K562 (cell line): ENCODE measurements around the gene RTP5. TPM values are rescaled to one million over a fixed set of nuclear protein-coding genes. Genes with fewer than 3 reads are reported as not detected.

Experiments used
- BCOR ChIP-seq: fragments of 450-650 bp; IDR thresholded peaks from 2 replicates; pipeline ENCODE4 v1.6.1; 2016
- E2F4 ChIP-seq: sonication (generic); formaldehyde crosslinking; IDR thresholded peaks from 2 replicates; pipeline ENCODE4 v1.8.0; 2022; ENCODE audit warnings: mild to moderate bottlenecking, low read depth, missing genetic modification reagents
- E2F6 ChIP-seq, 2 experiments: IDR thresholded peaks; 2 replicates each; pipeline ENCODE4 v1.6.1; 2011; ENCODE audit warnings: borderline replicate concordance in 1 of 2, control low read depth in 1 of 2, low read depth in 1 of 2, low read length in 1 of 2, mild to moderate bottlenecking in 1 of 2, mixed read lengths in 1 of 2, moderate library complexity in 1 of 2; ENCODE audit not compliant: insufficient read depth in 1 of 2, insufficient read length in 1 of 2, poor library complexity in 1 of 2, severe bottlenecking in 1 of 2; ENCODE audit errors: extremely low read depth in 1 of 2
- KLF16 ChIP-seq: IDR thresholded peaks from 2 replicates; pipeline ENCODE4 v1.6.1; 2016; ENCODE audit warnings: antibody characterized with exemption
- LEF1 ChIP-seq: fragments of 450-650 bp; IDR thresholded peaks from 2 replicates; pipeline ENCODE4 v1.6.1; 2016; ENCODE audit warnings: mild to moderate bottlenecking
- MCM2 ChIP-seq: fragments of 450-650 bp; IDR thresholded peaks from 2 replicates; pipeline ENCODE4 v1.6.1; 2017; ENCODE audit warnings: low read depth, mild to moderate bottlenecking
- MTF1 ChIP-seq: fragments of 250-450 bp; sonication (Bioruptor Pico); IDR thresholded peaks from 2 replicates; pipeline ENCODE4 v1.9.0; 2021; ENCODE audit warnings: moderate library complexity, mild to moderate bottlenecking, inconsistent platforms, borderline replicate concordance
- PHF8 ChIP-seq: fragments of 200-600 bp; sonication (generic); IDR thresholded peaks from 2 replicates; pipeline ENCODE4 v1.6.1; 2012; ENCODE audit warnings: mixed run types, mild to moderate bottlenecking, inconsistent platforms, low read length, moderate library complexity, borderline replicate concordance
- PRDM10 ChIP-seq: fragments of 450-650 bp; IDR thresholded peaks from 2 replicates; pipeline ENCODE4 v1.6.1; 2018; ENCODE audit not compliant: partially characterized antibody
- RBM14 ChIP-seq: fragments of 200-400 bp; formaldehyde crosslinking; IDR thresholded peaks from 2 replicates; pipeline ENCODE4 v1.6.1; 2018; ENCODE audit warnings: low read depth, mild to moderate bottlenecking, low read length, moderate library complexity, borderline replicate concordance; ENCODE audit not compliant: insufficient read depth
- SIN3B ChIP-seq: fragments of 450-650 bp; IDR thresholded peaks from 2 replicates; pipeline ENCODE4 v1.6.1; 2017; ENCODE audit warnings: low read depth, mild to moderate bottlenecking, moderate library complexity
- STAT6 ChIP-seq: sonication (generic); formaldehyde crosslinking; IDR thresholded peaks from 2 replicates; pipeline ENCODE4 v1.8.1; 2023; ENCODE audit warnings: mild to moderate bottlenecking, missing genetic modification reagents
- TRIM24 ChIP-seq, 2 experiments: fragments of 450-650 bp; IDR thresholded peaks; 2 replicates each; pipeline ENCODE4 v1.6.1; 2016
- XRCC4 ChIP-seq: IDR thresholded peaks from one replicate; pipeline ENCODE4 v1.6.1; 2011; ENCODE audit not compliant: insufficient read depth, insufficient read length; ENCODE audit errors: extremely low read depth
- ZNF134 ChIP-seq: fragments of 250-450 bp; sonication (Bioruptor Pico); conservative IDR thresholded peaks from 2 replicates; pipeline ENCODE4 v1.4.0; 2020
- ZNF431 ChIP-seq: sonication (generic); formaldehyde crosslinking; IDR thresholded peaks from 2 replicates; pipeline ENCODE4 v1.8.0; 2022; ENCODE audit warnings: mild to moderate bottlenecking, missing genetic modification reagents
- polyA plus RNA-seq, 8 experiments: library from polyadenylated mRNA; depleted of rRNA in 4 of 8; stranded (reverse) in 5 of 8; unstranded in 3 of 8; fragments of >200 nt; fragmentation: Nextera tagmentation in 2 of 8; fragmentation: Illumina TruSeq in 1 of 8; extraction: Ambion mirVana in 2 of 8; extraction: Trizol in 1 of 8; gene quantifications; 2 replicates each; pipeline versions ENCODE4 v1.2.1 to v1.2.3, GENCODE V29; 2011 to 2014; ENCODE audit warnings: inconsistent platforms in 1 of 8, missing spikeins in 1 of 8
- total RNA-seq, 7 experiments: library from RNA; depleted of rRNA in 6 of 7; stranded (reverse); fragments of >200 nt in 6 of 7; fragmentation: Illumina TruSeq in 2 of 7; extraction: Trizol in 2 of 7; gene quantifications; 2 replicates each; pipeline versions ENCODE4 v1.2.1 to v1.2.3, GENCODE V29; 2011 to 2021; ENCODE audit warnings: low replicate concordance in 1 of 7
- TF ChIP-seq, protein P1 (sequence below): fragments of 200-800 bp; sonication (Bioruptor generic); IDR thresholded peaks from 2 replicates; pipeline ENCODE4 v1.6.1; 2017; ENCODE audit warnings: missing genetic modification characterization, missing compliant biosample characterization

The RTP5 gene
- total and polyA plus RNA-seq, 9 of the 15 experiments (the other 6 are each of a cell fraction or from before 2014, with no cell fraction given) = not detected

GRCh38 chr2:241892299-241893137, 23.0 kb downstream of the RTP5 start (continued):
- TF ChIP-seq XRCC4 (no peak), ZNF431 (CRISPR knock-in tag) (no peak), SIN3B (no peak), BCOR (peak; percentile 79), PRDM10 (peak; percentile 20), TRIM24 (IDR thresholded peaks at IDR 0.05) (peak; percentile 39 to 67; a peak in 3 of 4 replicates), MTF1 (CRISPR knock-in tag) (no peak), LEF1 (peak; percentile 61), STAT6 (CRISPR knock-in tag) (no peak), E2F4 (CRISPR knock-in tag) (no peak), E2F6 (IDR thresholded peaks at IDR 0.05; ENCODE audit: borderline replicate concordance in 1 of 2, extremely low read depth in 1 of 2, insufficient read depth in 1 of 2, insufficient read length in 1 of 2, low read depth in 1 of 2, low read length in 1 of 2, poor library complexity in 1 of 2, severe bottlenecking in 1 of 2) (peak in 1 of 2 experiments; percentile 5), MCM2 (no peak), ZNF134 (CRISPR knock-in tag) (no peak), KLF16 (peak; percentile 83), PHF8 (no peak), RBM14 (no peak)
- TF ChIP-seq, protein P1, sequence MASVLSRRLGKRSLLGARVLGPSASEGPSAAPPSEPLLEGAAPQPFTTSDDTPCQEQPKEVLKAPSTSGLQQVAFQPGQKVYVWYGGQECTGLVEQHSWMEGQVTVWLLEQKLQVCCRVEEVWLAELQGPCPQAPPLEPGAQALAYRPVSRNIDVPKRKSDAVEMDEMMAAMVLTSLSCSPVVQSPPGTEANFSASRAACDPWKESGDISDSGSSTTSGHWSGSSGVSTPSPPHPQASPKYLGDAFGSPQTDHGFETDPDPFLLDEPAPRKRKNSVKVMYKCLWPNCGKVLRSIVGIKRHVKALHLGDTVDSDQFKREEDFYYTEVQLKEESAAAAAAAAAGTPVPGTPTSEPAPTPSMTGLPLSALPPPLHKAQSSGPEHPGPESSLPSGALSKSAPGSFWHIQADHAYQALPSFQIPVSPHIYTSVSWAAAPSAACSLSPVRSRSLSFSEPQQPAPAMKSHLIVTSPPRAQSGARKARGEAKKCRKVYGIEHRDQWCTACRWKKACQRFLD (CRISPR knock-in tag) = 0 out of 2 replicates have a peak, but pooled peaks have one; percentile 11
